Measurements from ENCODE around the gene PROK1. TPM values are rescaled to one million over a fixed set of nuclear protein-coding genes. Genes with fewer than 3 reads are reported as not detected.
"Not testable (repeated sequence)": the region's sequence is repeated elsewhere in the genome, so short reads cannot be mapped to it uniquely, and the experiment has no call there.

Gene PROK1
- total RNA-seq, result not detected

- no peak for TF ChIP-seq CTCF (IDR thresholded peaks at IDR 0.05)
- Histone ChIP-seq H3K9ac (ENCODE audit: low read depth in 2 of 2, low read length in 2 of 2) (no peak within 1 kb of the TSS), H3K27ac (no peak within 1 kb of the TSS), H3K36me3 (no peaks in the 10 kb centered on the region), H3K9me3 (no peaks in the 10 kb centered on the region), H3K4me1 (no peaks in the 10 kb centered on the region), H3K27me3 (no peaks in the 10 kb centered on the region), H3K4me3 (no peak within 1 kb of the TSS)
- intact Hi-C loops (cut with DNase I), result loop anchor here (5.0 kb wide), 1 partner anchor 139 kb away; no protein-coding TSS in a partner anchor
- no peak for DNase-seq
Observed at GRCh38 chr1:110450929-110451328, at the start of gene PROK1. Gene PROK1 (plus strand): TSS chr1:110451149. CDS start chr1:110451217, 68 bp downstream.

- no peak for TF ChIP-seq CTCF (IDR thresholded peaks at IDR 0.05)
- H3K4me3 ChIP-seq, result no peak overlapping the region
- no peak overlapping the region for H3K27ac ChIP-seq
- H3K9ac ChIP-seq (ENCODE audit: low read depth in 2 of 2, low read length in 2 of 2), result no peak overlapping the region
- no peaks in the 10 kb centered on the region for H3K27me3 ChIP-seq
- peaks cover 15% of the 10 kb centered on the region for H3K36me3 ChIP-seq
- peaks cover 6% of the 10 kb centered on the region for H3K4me1 ChIP-seq
- intact Hi-C loops (cut with DNase I), result no loop called here
- H3K9me3 ChIP-seq, result no peaks in the 10 kb centered on the region
- DNase-seq, result no peak
Observed at GRCh38 chr1:110403805-110404204, 47.1 kb upstream of the PROK1 start.

GRCh38 chr1:110404401-110404800, 46.5 kb upstream of the PROK1 start:
- Histone ChIP-seq H3K27me3 (no peaks in the 10 kb centered on the region), H3K27ac (no peak overlapping the region), H3K9ac (ENCODE audit: low read depth in 2 of 2, low read length in 2 of 2) (no peak overlapping the region), H3K4me1 (peaks cover 6% of the 10 kb centered on the region), H3K4me3 (no peak overlapping the region), H3K36me3 (peaks cover 15% of the 10 kb centered on the region), H3K9me3 (no peaks in the 10 kb centered on the region)
- TF ChIP-seq CTCF (IDR thresholded peaks at IDR 0.05), result no peak
- no peak for DNase-seq
- intact Hi-C loops (cut with DNase I), result no loop called here

- intact Hi-C loops (cut with DNase I), result loop anchor here (5.0 kb wide), 1 partner anchor 64 kb away; no protein-coding TSS in a partner anchor
- H3K27ac ChIP-seq, DNase-seq, H3K27me3 ChIP-seq, H3K4me1 ChIP-seq, H3K9me3 ChIP-seq: not testable (repeated sequence)
- H3K9ac ChIP-seq (ENCODE audit: low read depth in 2 of 2, low read length in 2 of 2), result peak overlapping the region; percentile 97 to 99
- H3K4me3 ChIP-seq, result peak overlapping the region; percentile 87
- peaks cover 15% of the 10 kb centered on the region for H3K36me3 ChIP-seq
Observed at GRCh38 chr1:110406407-110406806, 44.5 kb upstream of the PROK1 start.

- no peaks in the 10 kb centered on the region for H3K27me3 ChIP-seq
- no peaks in the 10 kb centered on the region for H3K9me3 ChIP-seq
- TF ChIP-seq CTCF (IDR thresholded peaks at IDR 0.05), result no peak
- peaks cover 15% of the 10 kb centered on the region for H3K36me3 ChIP-seq
- DNase-seq, result peak; percentile 97
- peaks cover 6% of the 10 kb centered on the region for H3K4me1 ChIP-seq
- peak within 1 kb of the TSS; percentile 87 for H3K4me3 ChIP-seq
- H3K9ac ChIP-seq (ENCODE audit: low read depth in 2 of 2, low read length in 2 of 2), result peak within 1 kb of the TSS; percentile 97 to 99
- intact Hi-C loops (cut with DNase I), result loop anchor here (5.0 kb wide), 1 partner anchor 65 kb away; no protein-coding TSS in a partner anchor
- H3K27ac ChIP-seq, result peak within 1 kb of the TSS; percentile 93
Observed at GRCh38 chr1:110407260-110408210, 43.4 kb upstream of the PROK1 start, which contains the start of gene LAMTOR5. Gene LAMTOR5 (minus strand): TSS chr1:110407694. CDS start chr1:110407620, 74 bp downstream.

All from colonic mucosa (tissue), 4 donors.